Activated CD8-positive, alpha-beta T cell treated with anti-CD3 and anti-CD28 coated beads for 36 hours (primary cell): ENCODE measurements around the gene LIMS1. TPM values are rescaled to one million over a fixed set of nuclear protein-coding genes. Genes with fewer than 3 reads are reported as not detected.

Source experiments
- ATAC-seq: fragments of 200-7000 bp; cut with Tn5 transposase; one replicate; pipeline ENCODE4 v1.10.0; 2021; ENCODE audit warnings: mild to moderate bottlenecking, moderate library complexity
- CTCF ChIA-PET: fragments of 350-600 bp; sonication (Branson Sonifier 250); formaldehyde crosslinking; loops from one replicate; lab custom pipeline; 2021; ENCODE audit warnings: antibody characterized with exemption; lab: Charles Lee
- POLR2A ChIA-PET: fragments of 350-600 bp; sonication (Branson Sonifier 250); formaldehyde crosslinking; loops from one replicate; lab custom pipeline; 2021; ENCODE audit warnings: antibody characterized with exemption; lab: Charles Lee
- DNase-seq: peaks from one replicate; pipeline ENCODE4 v3.0.0-alpha.2; 2020
- H3K27ac Mint-ChIP-seq: one replicate; pipeline ENCODE4 v1.8.0; 2021; ENCODE audit warnings: mild to moderate bottlenecking, mixed read lengths
- H3K27me3 Mint-ChIP-seq: one replicate; pipeline ENCODE4 v1.8.0; 2021; ENCODE audit warnings: mixed read lengths
- H3K36me3 Mint-ChIP-seq: one replicate; pipeline ENCODE4 v1.8.0; 2021; ENCODE audit warnings: low read depth, mixed read lengths
- H3K4me1 Mint-ChIP-seq: one replicate; pipeline ENCODE4 v1.8.0; 2021; ENCODE audit warnings: low read depth, mixed read lengths
- H3K4me3 Mint-ChIP-seq: one replicate; pipeline ENCODE4 v1.8.0; 2021; ENCODE audit warnings: mild to moderate bottlenecking, moderate library complexity, mixed read lengths
- H3K9me3 Mint-ChIP-seq: one replicate; pipeline ENCODE4 v1.8.0; 2021; ENCODE audit warnings: mixed read lengths
- CTCF ChIP-seq: fragments of 200-600 bp; IDR thresholded peaks from one replicate; pipeline ENCODE4 v1.8.0; 2022; ENCODE audit warnings: antibody characterized with exemption, mild to moderate bottlenecking
- intact Hi-C: fragments of 100-400 bp; cut with micrococcal nuclease; formaldehyde crosslinking; loops from one replicate; pipeline ENCODE4 v1.10.0; 2022
- total RNA-seq, 2 experiments: library from RNA; stranded (reverse); gene quantifications; one replicate each; pipeline ENCODE4 v1.2.3, GENCODE V29; 2021

Gene LIMS1
- total RNA-seq, 2 experiments from 2014 or later, result 48.1 to 51.7 TPM

DNA sequence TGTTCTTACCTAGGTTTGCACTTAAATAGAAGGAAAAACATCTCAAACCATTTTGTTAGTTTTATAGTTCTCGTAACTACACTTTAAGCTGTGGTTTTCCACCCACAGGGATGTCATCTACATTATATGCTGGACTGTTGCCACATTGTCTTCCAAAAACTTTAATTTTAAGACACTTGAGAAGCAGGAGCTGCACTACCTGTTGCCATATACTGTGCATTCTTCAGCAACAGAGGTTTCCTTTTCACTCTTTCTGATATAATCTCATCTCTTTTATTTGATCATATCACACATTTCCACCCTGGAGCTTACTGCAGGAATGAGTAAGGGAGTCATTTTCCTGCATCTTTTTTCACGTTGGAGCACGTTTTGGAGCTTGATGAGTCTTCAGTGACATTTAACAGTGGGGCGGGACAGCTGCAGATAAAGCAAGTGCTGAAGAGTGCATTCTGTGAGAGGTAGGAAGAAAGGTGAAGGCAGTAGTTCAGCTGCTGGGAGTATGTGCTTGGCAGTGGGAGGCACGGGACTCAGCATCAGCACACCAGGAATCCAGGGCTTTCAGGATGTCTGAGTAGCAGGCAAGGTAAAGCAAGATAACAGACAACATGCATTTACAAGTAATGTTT is 3.8 kb downstream of the LIMS1 start:
- intact Hi-C loops, result loop anchor here (10.0 kb wide), 1 partner anchor 47 kb away; no protein-coding TSS in a partner anchor
- H3K36me3 Mint-ChIP-seq, result peaks cover 6% of the 10 kb centered on the region
- ATAC-seq, result no peak
- H3K4me3 Mint-ChIP-seq, result no peak overlapping the region
- H3K4me1 Mint-ChIP-seq, result peaks cover 29% of the 10 kb centered on the region
- no peak for DNase-seq
- H3K27ac Mint-ChIP-seq, result no peak overlapping the region
- H3K27me3 Mint-ChIP-seq, result no peaks in the 10 kb centered on the region
- CTCF ChIA-PET, result interaction anchor here (0.9 to 1.4 kb wide), 2 partner anchors 12 to 55 kb away, joined by 3 to 5 read pairs; no protein-coding TSS in a partner anchor
- TF ChIP-seq CTCF, result no peak
- H3K9me3 Mint-ChIP-seq, result no peaks in the 10 kb centered on the region
- POLR2A ChIA-PET, result interaction anchor here (1.0 kb wide), 1 partner anchor 90 kb away, joined by 3 read pairs; no protein-coding TSS in a partner anchor

DNA sequence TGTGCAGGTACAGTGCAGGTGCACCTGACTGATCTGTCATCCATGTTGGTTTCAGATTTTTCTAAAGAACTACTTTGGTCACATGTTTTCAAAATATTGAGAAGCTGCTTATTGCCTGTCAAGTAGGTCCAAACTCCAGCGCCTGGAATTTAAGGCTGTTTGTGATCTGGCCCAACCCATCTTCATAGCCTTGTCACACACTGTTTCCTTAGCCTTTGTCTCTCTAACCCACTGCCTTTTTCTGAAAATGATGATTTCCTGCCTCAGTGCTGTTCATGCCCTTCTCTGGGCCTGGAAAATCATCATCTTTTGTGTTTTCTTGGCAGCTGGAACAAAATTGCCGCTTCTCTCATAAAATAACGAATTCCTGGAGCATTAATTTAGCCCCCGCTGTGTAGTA is 7.2 kb downstream of the LIMS1 start:
- Mint-ChIP-seq H3K27ac (no peak overlapping the region), H3K4me3 (no peak overlapping the region), H3K27me3 (no peaks in the 10 kb centered on the region), H3K9me3 (no peaks in the 10 kb centered on the region), H3K36me3 (peaks cover 4% of the 10 kb centered on the region), H3K4me1 (peaks cover 15% of the 10 kb centered on the region)
- no peak for TF ChIP-seq CTCF
- no peak for DNase-seq
- intact Hi-C loops, result no loop called here
- CTCF ChIA-PET, result interaction anchor here (1.7 to 2.0 kb wide), 2 partner anchors 19 to 43 kb away, joined by 5 to 6 read pairs; no protein-coding TSS in a partner anchor
- ATAC-seq, result no peak
- POLR2A ChIA-PET, result interaction anchor here (0.8 kb wide), 1 partner anchor 8 kb away, joined by 3 read pairs; no protein-coding TSS in a partner anchor

- Mint-ChIP-seq H3K4me1 (peaks cover 17% of the 10 kb centered on the region), H3K27ac (no peak overlapping the region), H3K27me3 (no peaks in the 10 kb centered on the region), H3K4me3 (no peak overlapping the region), H3K36me3 (peaks cover 8% of the 10 kb centered on the region), H3K9me3 (no peaks in the 10 kb centered on the region)
- DNase-seq (no peak), ATAC-seq (no peak)
- ChIA-PET CTCF (interaction anchor here (1.2 to 2.0 kb wide), 3 partner anchors 18 to 94 kb away, joined by 4 to 6 read pairs (median 5); no protein-coding TSS in a partner anchor), POLR2A (no interaction called here)
- intact Hi-C loops, result no loop called here
- TF ChIP-seq CTCF, result no peak
Measured at GRCh38 chr2:108542071-108542470, 7.8 kb downstream of the LIMS1 start.

- peaks cover 7% of the 10 kb centered on the region for H3K36me3 Mint-ChIP-seq
- ATAC-seq (no peak), DNase-seq (no peak)
- H3K4me1 Mint-ChIP-seq, result peaks cover 10% of the 10 kb centered on the region
- no peak for TF ChIP-seq CTCF
- no peaks in the 10 kb centered on the region for H3K27me3 Mint-ChIP-seq
- intact Hi-C loops, result no loop called here
- H3K9me3 Mint-ChIP-seq, result no peaks in the 10 kb centered on the region
- no peak overlapping the region for H3K27ac Mint-ChIP-seq
- H3K4me3 Mint-ChIP-seq, result no peak overlapping the region
- POLR2A ChIA-PET, result no interaction called here
- CTCF ChIA-PET, result no interaction called here
Measured at GRCh38 chr2:108547606-108548005, 13.3 kb downstream of the LIMS1 start.

DNA sequence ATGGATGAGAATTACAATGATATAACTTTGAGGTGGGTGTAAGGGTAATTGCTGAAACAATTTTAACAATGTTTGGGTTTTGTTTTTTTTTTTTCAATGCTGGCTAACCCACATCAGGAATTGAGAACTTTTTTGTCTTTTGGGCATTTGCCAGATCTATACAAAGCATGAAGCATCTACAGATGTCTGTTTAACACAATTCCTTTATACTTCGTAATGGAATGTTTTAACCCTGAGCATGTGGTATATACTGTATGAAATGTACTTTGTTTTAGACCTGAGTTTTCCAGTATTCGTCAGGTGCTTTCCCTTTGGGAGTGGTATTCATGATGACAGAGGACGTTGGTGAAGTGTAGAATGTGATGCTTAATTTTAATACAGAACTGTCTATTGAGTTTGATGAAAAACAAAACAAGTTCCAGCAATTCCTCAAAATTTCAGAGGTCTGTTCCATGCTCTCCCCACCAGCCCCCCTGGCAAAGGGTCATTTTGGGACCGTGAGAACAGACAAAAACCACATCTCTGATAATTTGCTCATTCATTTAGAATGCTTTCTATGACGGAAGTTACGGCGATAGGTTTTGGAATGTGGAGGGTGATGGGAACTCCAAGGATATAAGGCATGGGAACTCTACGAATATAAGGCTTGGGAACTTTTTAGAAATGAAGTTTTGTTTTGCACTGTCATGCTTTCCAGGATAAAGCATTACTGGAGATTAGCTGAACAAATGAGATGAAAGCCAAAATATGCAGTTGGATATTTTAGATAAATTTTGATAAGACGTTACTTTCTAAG is 14.1 kb downstream of the LIMS1 start:
- Mint-ChIP-seq H3K4me3 (no peak overlapping the region), H3K27ac (no peak overlapping the region), H3K36me3 (peaks cover 7% of the 10 kb centered on the region), H3K27me3 (no peaks in the 10 kb centered on the region), H3K4me1 (peaks cover 10% of the 10 kb centered on the region), H3K9me3 (no peaks in the 10 kb centered on the region)
- intact Hi-C loops, result no loop called here
- ChIA-PET CTCF (no interaction called here), POLR2A (no interaction called here)
- TF ChIP-seq CTCF, result no peak
- no peak for ATAC-seq
- DNase-seq, result no peak
